B cell (primary cell): ENCODE data around the gene WDR54. TPM values are rescaled to one million over a fixed set of nuclear protein-coding genes. Genes with fewer than 3 reads are reported as not detected.

Source experiments
- ATAC-seq: fragments of 200-7000 bp; cut with Tn5 transposase; one replicate; pipeline ENCODE4 v1.10.0; 2021; ENCODE audit warnings: low read depth, mild to moderate bottlenecking, moderate number of reproducible peaks, moderate library complexity
- CTCF ChIA-PET: fragments of 350-600 bp; sonication (Branson Sonifier 250); formaldehyde crosslinking; loops from one replicate; lab custom pipeline; 2021; ENCODE audit warnings: antibody characterized with exemption, inconsistent platforms; lab: Charles Lee
- POLR2A ChIA-PET: fragments of 350-600 bp; sonication (Branson Sonifier 250); formaldehyde crosslinking; loops from one replicate; lab custom pipeline; 2021; ENCODE audit warnings: antibody characterized with exemption; lab: Charles Lee
- DNase-seq: peaks from one replicate; pipeline ENCODE4 v3.0.0; 2013
- H2AFZ ChIP-seq: 2 replicates; pipeline ENCODE4 v1.6.1; 2012; ENCODE audit warnings: mild to moderate bottlenecking, low read depth, low read length; ENCODE audit not compliant: insufficient read depth, poor library complexity, severe bottlenecking
- H3K27ac ChIP-seq, 2 donors: 1 replicate in 1 of 2; 2 replicates in 1 of 2; pipeline ENCODE4 v1.5.1; 2012 to 2013; ENCODE audit warnings: low read length in 2 of 2, mild to moderate bottlenecking in 2 of 2, moderate library complexity in 1 of 2
- H3K27me3 ChIP-seq, 4 experiments: fragments of 200-600 bp in 1 of 4; sonication (generic) in 1 of 4; replicated peaks in 1 of 4; 1 replicate in 2 of 4; 2 replicates in 2 of 4; pipeline versions ENCODE4 v1.6.1 to v1.7.0; 2013 to 2016; ENCODE audit warnings: low read length in 3 of 4, mild to moderate bottlenecking in 2 of 4, mixed read lengths in 1 of 4, moderate library complexity in 1 of 4; ENCODE audit not compliant: insufficient read depth in 4 of 4, control insufficient read depth in 3 of 4; ENCODE audit errors: control extremely low read depth in 1 of 4
- H3K36me3 ChIP-seq, 2 experiments: replicated peaks in 1 of 2; 1 replicate in 1 of 2; 2 replicates in 1 of 2; pipeline versions ENCODE4 v1.6.1 to v1.7.1; 2013; ENCODE audit warnings: low read length in 1 of 2; ENCODE audit not compliant: insufficient read depth in 2 of 2, control insufficient read depth in 1 of 2; ENCODE audit errors: control extremely low read depth in 1 of 2, extremely low read depth in 1 of 2
- H3K4me1 ChIP-seq, 2 donors: fragments of 200-600 bp in 1 of 2; sonication (generic) in 1 of 2; 1 replicate in 1 of 2; 2 replicates in 1 of 2; pipeline versions ENCODE4 v1.5.1 to v1.6.1; 2013 to 2017; ENCODE audit warnings: low read length in 2 of 2; ENCODE audit not compliant: control insufficient read depth in 2 of 2, insufficient read depth in 2 of 2
- H3K4me2 ChIP-seq: replicated peaks from 2 replicates; pipeline ENCODE3; 2012; ENCODE audit warnings: mild to moderate bottlenecking, low read depth, low read length; ENCODE audit not compliant: poor library complexity, severe bottlenecking
- H3K4me3 ChIP-seq, 5 experiments: fragments of 200-600 bp in 1 of 5; sonication (generic) in 1 of 5; 1 replicate in 3 of 5; 2 replicates in 2 of 5; pipeline versions ENCODE4 v1.5.1 to v1.7.0; 2011 to 2016; ENCODE audit warnings: low read length in 4 of 5, mild to moderate bottlenecking in 4 of 5, low read depth in 2 of 5, control low read depth in 1 of 5, moderate library complexity in 1 of 5; ENCODE audit not compliant: insufficient read depth in 1 of 5; ENCODE audit errors: control extremely low read depth in 1 of 5, extremely low read depth in 1 of 5
- H3K79me2 ChIP-seq: fragments of 200-600 bp; sonication (generic); one replicate; pipeline ENCODE4 v1.6.0; 2016; ENCODE audit warnings: low read length; ENCODE audit not compliant: control insufficient read depth, insufficient read depth
- H3K9ac ChIP-seq: fragments of 200-600 bp; sonication (generic); 2 replicates; pipeline ENCODE4 v1.6.1; 2017; ENCODE audit warnings: mild to moderate bottlenecking, low read length, moderate library complexity
- H3K9me3 ChIP-seq, 3 donors: one replicate each; pipeline versions ENCODE4 v1.6.1 to v1.7.1; 2013; ENCODE audit warnings: low read length in 2 of 3; ENCODE audit not compliant: control insufficient read depth in 2 of 3, insufficient read depth in 1 of 3; ENCODE audit errors: control extremely low read depth in 1 of 3
- H4K20me1 ChIP-seq: 2 replicates; pipeline ENCODE4 v1.6.0; 2012; ENCODE audit warnings: mild to moderate bottlenecking, low read length; ENCODE audit not compliant: insufficient read depth, control insufficient read depth, poor library complexity, severe bottlenecking
- H3K27ac Mint-ChIP-seq: one replicate; pipeline ENCODE4 v1.8.0; 2021; ENCODE audit warnings: mixed read lengths
- H3K27me3 Mint-ChIP-seq: one replicate; pipeline ENCODE4 v1.8.0; 2021; ENCODE audit warnings: mixed read lengths
- H3K4me1 Mint-ChIP-seq: one replicate; pipeline ENCODE4 v1.8.0; 2021; ENCODE audit warnings: mixed read lengths
- H3K4me3 Mint-ChIP-seq: one replicate; pipeline ENCODE4 v1.8.0; 2021; ENCODE audit warnings: mixed read lengths
- H3K9me3 Mint-ChIP-seq: one replicate; pipeline ENCODE4 v1.8.0; 2022; ENCODE audit warnings: mixed read lengths; ENCODE audit not compliant: insufficient read depth
- EZH2 ChIP-seq: IDR thresholded peaks from 2 replicates; pipeline ENCODE4 v1.6.1; 2012; ENCODE audit warnings: borderline replicate concordance, low read depth, mild to moderate bottlenecking, moderate library complexity, low read length; ENCODE audit not compliant: insufficient read depth, poor library complexity, severe bottlenecking
- WGBS: methylation state at CpG from one replicate; pipeline ENCODE4 v1.1.5; 2013; ENCODE audit warnings: missing lambda C conversion rate; ENCODE audit not compliant: insufficient coverage; 5-methylcytosine and 5-hydroxymethylcytosine counted together
- intact Hi-C: fragments of 100-400 bp; cut with micrococcal nuclease; formaldehyde crosslinking; loops from one replicate; pipeline ENCODE4 v1.10.0; 2022
- polyA plus RNA-seq: library from polyadenylated mRNA; depleted of rRNA; stranded (reverse); fragments of >200 nt; gene quantifications from 2 replicates; pipeline ENCODE4 v1.2.3, GENCODE V29; 2012
- total RNA-seq, 2 donors: library from RNA; stranded (reverse); fragments of 120-200 nt in 1 of 2; gene quantifications; 1 replicate in 1 of 2; 2 replicates in 1 of 2; pipeline versions ENCODE4 v1.2.3 to v1.2.4, GENCODE V29; 2013 to 2022
- TF ChIP-seq, protein P1 (sequence below): fragments of 200-600 bp; IDR thresholded peaks from one replicate; pipeline ENCODE4 v1.8.0; 2022; ENCODE audit warnings: antibody characterized with exemption, mild to moderate bottlenecking

WDR54 gene
- total and polyA plus RNA-seq, 2 donors (not counting 1 experiment from before 2014, with no cell fraction given): 42.2 to 52.8 TPM

DNA sequence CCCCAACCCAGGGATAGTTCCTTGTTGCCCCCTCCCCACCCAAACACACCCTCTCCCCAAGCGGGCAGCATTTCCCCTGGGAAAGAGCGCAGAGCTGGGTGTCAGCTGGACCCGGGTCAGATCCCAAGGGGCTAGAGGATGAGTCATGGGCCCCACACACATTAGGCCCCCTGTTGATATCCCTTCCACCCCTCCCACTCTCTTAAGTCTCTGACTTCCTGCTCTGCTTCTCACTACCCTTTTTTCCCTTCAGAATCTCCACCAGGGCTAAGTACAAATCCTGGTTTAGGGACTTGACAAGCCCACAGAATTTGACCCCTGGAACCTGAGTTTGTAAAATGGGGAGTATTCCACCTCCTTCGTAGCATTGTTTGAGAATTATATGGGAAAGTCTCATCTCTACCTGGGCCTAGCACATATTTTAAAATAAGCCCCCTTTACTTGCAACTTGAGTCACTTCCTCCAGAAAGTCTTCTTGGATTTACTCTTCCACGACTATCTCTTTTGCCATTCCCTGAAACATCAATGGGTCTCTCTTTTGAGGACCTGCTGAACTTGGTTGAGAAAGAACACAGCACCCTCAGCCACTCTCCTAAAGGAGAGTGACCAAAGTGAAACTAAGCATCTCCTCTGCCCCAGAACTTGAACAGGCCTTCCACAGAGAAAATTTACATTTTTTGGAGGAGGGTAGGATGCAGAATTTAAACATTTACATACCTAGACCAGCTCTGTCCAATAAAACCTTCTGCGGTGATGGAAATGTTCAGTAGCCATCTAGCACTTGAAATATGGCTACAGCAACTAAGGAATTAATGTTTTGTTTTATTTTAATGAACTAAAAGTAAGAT, 15.5 kb downstream of the WDR54 start:
- Mint-ChIP-seq H3K4me1 (peaks cover 44% of the 10 kb centered on the region), H3K27ac (peak overlapping the region; percentile 15), H3K4me3 (peak overlapping the region; percentile 3), H3K27me3 (peaks cover 4% of the 10 kb centered on the region), H3K9me3 (no peaks in the 10 kb centered on the region)
- TF ChIP-seq, protein P1, sequence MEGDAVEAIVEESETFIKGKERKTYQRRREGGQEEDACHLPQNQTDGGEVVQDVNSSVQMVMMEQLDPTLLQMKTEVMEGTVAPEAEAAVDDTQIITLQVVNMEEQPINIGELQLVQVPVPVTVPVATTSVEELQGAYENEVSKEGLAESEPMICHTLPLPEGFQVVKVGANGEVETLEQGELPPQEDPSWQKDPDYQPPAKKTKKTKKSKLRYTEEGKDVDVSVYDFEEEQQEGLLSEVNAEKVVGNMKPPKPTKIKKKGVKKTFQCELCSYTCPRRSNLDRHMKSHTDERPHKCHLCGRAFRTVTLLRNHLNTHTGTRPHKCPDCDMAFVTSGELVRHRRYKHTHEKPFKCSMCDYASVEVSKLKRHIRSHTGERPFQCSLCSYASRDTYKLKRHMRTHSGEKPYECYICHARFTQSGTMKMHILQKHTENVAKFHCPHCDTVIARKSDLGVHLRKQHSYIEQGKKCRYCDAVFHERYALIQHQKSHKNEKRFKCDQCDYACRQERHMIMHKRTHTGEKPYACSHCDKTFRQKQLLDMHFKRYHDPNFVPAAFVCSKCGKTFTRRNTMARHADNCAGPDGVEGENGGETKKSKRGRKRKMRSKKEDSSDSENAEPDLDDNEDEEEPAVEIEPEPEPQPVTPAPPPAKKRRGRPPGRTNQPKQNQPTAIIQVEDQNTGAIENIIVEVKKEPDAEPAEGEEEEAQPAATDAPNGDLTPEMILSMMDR: no peak
- no peak for TF ChIP-seq EZH2
- Histone ChIP-seq H3K4me1 (peaks cover 33 to 41% of the 10 kb centered on the region in 2 donors), H2AFZ (no peak overlapping the region), H3K9ac (no peak overlapping the region), H3K27ac (no peak overlapping the region), H3K4me3 (no peak overlapping the region), H3K79me2 (no peaks in the 10 kb centered on the region), H3K4me2 (no peak overlapping the region), H3K27me3 (peaks cover 0 to 23% (median 7%) of the 10 kb centered on the region in 4 experiments), H3K9me3 (peaks cover 0 to 9% (median 0%) of the 10 kb centered on the region in 3 donors), H4K20me1 (no peaks in the 10 kb centered on the region), H3K36me3 (no peaks in the 10 kb centered on the region)
- ChIA-PET CTCF (interaction anchor here (1.5 kb wide), 1 partner anchor 15 kb away, joined by 6 read pairs; the partner anchor contains the start of genes C2orf81 and WDR54), POLR2A (no interaction called here)
- DNase-seq: no peak
- intact Hi-C loops: no loop called here
- 35% methylated on average over 4 of the region's 6 CpGs for WGBS
- ATAC-seq: peak; percentile 33

- ATAC-seq: no peak
- no peak overlapping the region for H2AFZ ChIP-seq
- peaks cover 47% of the 10 kb centered on the region for H3K4me1 Mint-ChIP-seq
- H3K79me2 ChIP-seq: no peaks in the 10 kb centered on the region
- TF ChIP-seq, protein P1: no peak
- no peak for TF ChIP-seq EZH2
- WGBS: 75% methylated on average over 1 of the region's 1 CpG
- no peak overlapping the region for H3K27ac Mint-ChIP-seq
- H3K4me1 ChIP-seq: peaks cover 36 to 46% of the 10 kb centered on the region in 2 donors
- peaks cover 0 to 9% (median 0%) of the 10 kb centered on the region in 3 donors for H3K9me3 ChIP-seq
- no peak overlapping the region for H3K27ac ChIP-seq
- H3K9ac ChIP-seq: no peak overlapping the region
- peak overlapping the region; percentile 50 for H3K4me3 Mint-ChIP-seq
- H3K4me3 ChIP-seq: no peak overlapping the region
- CTCF ChIA-PET: interaction anchor here (1.5 kb wide), 1 partner anchor 16 kb away, joined by 6 read pairs; the partner anchor contains the start of genes C2orf81 and WDR54
- intact Hi-C loops: no loop called here
- H3K4me2 ChIP-seq: no peak overlapping the region
- peaks cover 9% of the 10 kb centered on the region for H3K27me3 Mint-ChIP-seq
- peaks cover 0 to 33% (median 12%) of the 10 kb centered on the region in 4 experiments for H3K27me3 ChIP-seq
- no peak for DNase-seq
- H4K20me1 ChIP-seq: no peaks in the 10 kb centered on the region
- H3K36me3 ChIP-seq: no peaks in the 10 kb centered on the region
- no peaks in the 10 kb centered on the region for H3K9me3 Mint-ChIP-seq
- POLR2A ChIA-PET: no interaction called here
These were observed 16.7 kb downstream of the WDR54 start for GRCh38 chr2:74438248-74438647.
